Sigmoid colon (tissue), 7 donors: Measurements from ENCODE around the gene MEGF6. TPM values are rescaled to one million over a fixed set of nuclear protein-coding genes. Genes with fewer than 3 reads are reported as not detected.

ENCODE experiments used
- DNase-seq: peaks from one replicate; pipeline ENCODE4 v3.0.0-alpha.2; 2019
- H3K27ac ChIP-seq, 4 donors: fragments of 200-600 bp; sonication (generic); one replicate each; pipeline ENCODE4 v1.5.1; 2016 to 2019; ENCODE audit warnings: mild to moderate bottlenecking in 1 of 4
- H3K27me3 ChIP-seq, 3 donors: fragments of 200-600 bp; sonication (generic); one replicate each; pipeline ENCODE4 v1.5.1; 2019; ENCODE audit warnings: mild to moderate bottlenecking in 1 of 3
- H3K36me3 ChIP-seq, 4 donors: fragments of 200-600 bp; sonication (generic); one replicate each; pipeline ENCODE4 v1.5.1; 2016 to 2019
- H3K4me1 ChIP-seq, 4 donors: fragments of 200-600 bp; sonication (generic); one replicate each; pipeline ENCODE4 v1.5.1; 2017 to 2019
- H3K4me3 ChIP-seq, 4 donors: fragments of 200-600 bp; sonication (generic); one replicate each; pipeline ENCODE4 v1.5.1; 2017 to 2019; ENCODE audit warnings: mild to moderate bottlenecking in 2 of 4, moderate library complexity in 1 of 4
- H3K9me3 ChIP-seq, 4 donors: fragments of 200-600 bp in 3 of 4; sonication (generic) in 3 of 4; one replicate each; pipeline versions ENCODE4 v1.5.1 to v1.6.1; 2013 to 2019
- CTCF ChIP-seq, 4 experiments: fragments of 450-650 bp in 3 of 4; fragments of 200-600 bp in 1 of 4; IDR thresholded peaks; one replicate each; pipeline ENCODE4 v1.5.1; 2016 to 2019; ENCODE audit warnings: antibody characterized with exemption in 4 of 4, mild to moderate bottlenecking in 3 of 4, moderate library complexity in 2 of 4
- EP300 ChIP-seq, 4 donors: sonication (generic); formaldehyde crosslinking; IDR thresholded peaks; one replicate each; pipeline ENCODE4 v1.6.1; 2017; ENCODE audit warnings: antibody characterized with exemption in 4 of 4
- POLR2A ChIP-seq, 2 donors: fragments of 450-650 bp; IDR thresholded peaks; one replicate each; pipeline ENCODE4 v1.6.1; 2016; ENCODE audit warnings: antibody characterized with exemption in 2 of 2, mild to moderate bottlenecking in 2 of 2, moderate library complexity in 2 of 2
- POLR2AphosphoS5 ChIP-seq, 4 donors: sonication (generic); formaldehyde crosslinking; IDR thresholded peaks; one replicate each; pipeline ENCODE4 v1.6.1; 2017; ENCODE audit warnings: antibody characterized with exemption in 4 of 4
- WGBS, 2 donors: extraction: QIAGEN DNeasy Blood & Tissue Kit; methylation state at CpG; one replicate each; pipeline ENCODE4 v1.1.7; 2013; 5-methylcytosine and 5-hydroxymethylcytosine counted together
- intact Hi-C: fragments of 100-400 bp; cut with DNase I; formaldehyde crosslinking; loops from one replicate; pipeline ENCODE4 v1.15.1; 2023
- polyA plus RNA-seq, 3 donors: library from polyadenylated mRNA; stranded (reverse); fragments of 200-250 nt; gene quantifications; one replicate each; pipeline ENCODE4 v1.2.3, GENCODE V29; 2013
- total RNA-seq, 4 donors: library from RNA; depleted of rRNA; stranded (reverse); fragments of >200 nt; gene quantifications; one replicate each; pipeline ENCODE4 v1.1.0, GENCODE V29; 2016
- donor health status: healthy with polysubstance abuse.
- donor health status: Bipolar disorder and iron deficiency.
- donor health status: healthy.

Gene MEGF6, protein sequence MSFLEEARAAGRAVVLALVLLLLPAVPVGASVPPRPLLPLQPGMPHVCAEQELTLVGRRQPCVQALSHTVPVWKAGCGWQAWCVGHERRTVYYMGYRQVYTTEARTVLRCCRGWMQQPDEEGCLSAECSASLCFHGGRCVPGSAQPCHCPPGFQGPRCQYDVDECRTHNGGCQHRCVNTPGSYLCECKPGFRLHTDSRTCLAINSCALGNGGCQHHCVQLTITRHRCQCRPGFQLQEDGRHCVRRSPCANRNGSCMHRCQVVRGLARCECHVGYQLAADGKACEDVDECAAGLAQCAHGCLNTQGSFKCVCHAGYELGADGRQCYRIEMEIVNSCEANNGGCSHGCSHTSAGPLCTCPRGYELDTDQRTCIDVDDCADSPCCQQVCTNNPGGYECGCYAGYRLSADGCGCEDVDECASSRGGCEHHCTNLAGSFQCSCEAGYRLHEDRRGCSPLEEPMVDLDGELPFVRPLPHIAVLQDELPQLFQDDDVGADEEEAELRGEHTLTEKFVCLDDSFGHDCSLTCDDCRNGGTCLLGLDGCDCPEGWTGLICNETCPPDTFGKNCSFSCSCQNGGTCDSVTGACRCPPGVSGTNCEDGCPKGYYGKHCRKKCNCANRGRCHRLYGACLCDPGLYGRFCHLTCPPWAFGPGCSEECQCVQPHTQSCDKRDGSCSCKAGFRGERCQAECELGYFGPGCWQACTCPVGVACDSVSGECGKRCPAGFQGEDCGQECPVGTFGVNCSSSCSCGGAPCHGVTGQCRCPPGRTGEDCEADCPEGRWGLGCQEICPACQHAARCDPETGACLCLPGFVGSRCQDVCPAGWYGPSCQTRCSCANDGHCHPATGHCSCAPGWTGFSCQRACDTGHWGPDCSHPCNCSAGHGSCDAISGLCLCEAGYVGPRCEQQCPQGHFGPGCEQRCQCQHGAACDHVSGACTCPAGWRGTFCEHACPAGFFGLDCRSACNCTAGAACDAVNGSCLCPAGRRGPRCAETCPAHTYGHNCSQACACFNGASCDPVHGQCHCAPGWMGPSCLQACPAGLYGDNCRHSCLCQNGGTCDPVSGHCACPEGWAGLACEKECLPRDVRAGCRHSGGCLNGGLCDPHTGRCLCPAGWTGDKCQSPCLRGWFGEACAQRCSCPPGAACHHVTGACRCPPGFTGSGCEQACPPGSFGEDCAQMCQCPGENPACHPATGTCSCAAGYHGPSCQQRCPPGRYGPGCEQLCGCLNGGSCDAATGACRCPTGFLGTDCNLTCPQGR (N-terminal part only)
- total RNA-seq (10 to 100 TPM in 2 of 4 donors, 1 to 10 TPM in 2; 4.3 to 31.9 (median 12.2) TPM), polyA plus RNA-seq (1 to 10 TPM in 2 of 3 donors, not detected in 1; 2.4 to 9.8 TPM)

DNA sequence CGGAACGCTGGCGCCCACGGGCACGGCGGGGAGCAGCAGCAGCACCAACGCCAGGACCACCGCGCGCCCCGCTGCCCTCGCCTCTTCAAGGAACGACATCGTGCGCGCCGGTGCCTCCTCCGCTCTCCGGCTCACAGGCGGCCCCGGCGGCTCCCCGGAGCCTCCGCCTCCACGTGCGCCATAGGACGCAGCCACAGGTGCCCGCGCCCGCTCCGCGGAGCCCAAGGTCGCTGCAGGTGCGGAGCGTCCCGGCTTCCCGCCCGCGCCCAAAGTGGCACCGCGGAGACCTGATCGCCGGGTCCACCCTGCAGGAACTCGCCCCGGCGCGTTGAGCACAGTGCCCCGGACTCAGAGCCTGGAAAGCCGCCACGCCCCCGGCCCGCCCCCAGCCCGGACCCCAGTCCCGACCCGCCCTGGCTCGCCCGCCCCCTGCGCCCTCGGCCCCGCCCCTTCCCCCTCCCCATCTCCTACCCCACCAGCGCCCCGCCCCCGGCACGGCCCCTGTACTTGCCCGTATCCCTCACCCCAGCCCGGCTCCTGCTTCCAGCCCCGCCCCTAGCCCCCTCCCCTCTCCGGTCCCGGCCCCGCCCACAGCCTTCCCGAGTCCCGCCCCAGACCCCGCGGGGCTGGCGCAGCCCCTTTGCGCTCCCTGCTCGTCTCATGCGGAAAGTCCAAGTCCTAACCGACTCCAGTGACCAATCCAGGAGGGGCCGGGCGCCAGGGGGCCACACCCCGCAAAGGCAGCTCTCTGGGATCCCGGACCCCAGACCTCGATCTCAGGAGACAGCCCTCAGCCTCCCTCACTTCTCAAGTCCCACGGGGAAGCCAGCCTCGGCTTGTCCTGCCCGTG lies at the start of gene MEGF6:
Gene MEGF6, minus strand, starts transcription at position 339 of the 850 bp plus-strand sequence. Its CDS starts 240 bp downstream, at position 99.
- DNase-seq, result peak; percentile 83

GRCh38 chr1:3660704-3661103 lies 49.4 kb upstream of the MEGF6 start:
- intact Hi-C loops, result no loop called here
- no peaks in the 10 kb centered on the region for H3K9me3 ChIP-seq
- no peak for TF ChIP-seq CTCF (IDR thresholded peaks at IDR 0.05)
- TF ChIP-seq POLR2A (IDR thresholded peaks at IDR 0.05), result no peak
- TF ChIP-seq EP300 (IDR thresholded peaks at IDR 0.05), result no peak
- no peak for TF ChIP-seq POLR2AphosphoS5 (IDR thresholded peaks at IDR 0.05)
- no peak for DNase-seq
- no peaks in the 10 kb centered on the region for H3K4me1 ChIP-seq
- no peaks in the 10 kb centered on the region for H3K36me3 ChIP-seq
- H3K4me3 ChIP-seq, result no peak overlapping the region
- H3K27me3 ChIP-seq, result peaks cover 8 to 51% (median 21%) of the 10 kb centered on the region in 3 donors
- no peak overlapping the region for H3K27ac ChIP-seq
- WGBS, 2 donors, result 80 to 82% methylated on average over 2 of the region's 2 CpGs

More for the DNA sequence above, at the start of gene MEGF6:
- whole genome bisulfite sequencing, 2 donors, result 1 to 2% methylated on average over 87 of the region's 87 CpGs
- no peak within 1 kb of the TSS for H3K27ac ChIP-seq
- H3K4me1 ChIP-seq, result peaks cover 0 to 22% (median 21%) of the 10 kb centered on the region in 4 donors
- TF ChIP-seq POLR2A (IDR thresholded peaks at IDR 0.05), result no peak
- TF ChIP-seq POLR2AphosphoS5 (IDR thresholded peaks at IDR 0.05), result no peak
- no peak for TF ChIP-seq CTCF (IDR thresholded peaks at IDR 0.05)
- no peak for TF ChIP-seq EP300 (IDR thresholded peaks at IDR 0.05)
- peak within 1 kb of the TSS; percentile 11 to 51 (median 40) for H3K4me3 ChIP-seq
- peaks cover 17 to 57% (median 47%) of the 10 kb centered on the region in 3 donors for H3K27me3 ChIP-seq
- intact Hi-C loops, result no loop called here
- no peaks in the 10 kb centered on the region for H3K9me3 ChIP-seq
- no peaks in the 10 kb centered on the region for H3K36me3 ChIP-seq

DNA sequence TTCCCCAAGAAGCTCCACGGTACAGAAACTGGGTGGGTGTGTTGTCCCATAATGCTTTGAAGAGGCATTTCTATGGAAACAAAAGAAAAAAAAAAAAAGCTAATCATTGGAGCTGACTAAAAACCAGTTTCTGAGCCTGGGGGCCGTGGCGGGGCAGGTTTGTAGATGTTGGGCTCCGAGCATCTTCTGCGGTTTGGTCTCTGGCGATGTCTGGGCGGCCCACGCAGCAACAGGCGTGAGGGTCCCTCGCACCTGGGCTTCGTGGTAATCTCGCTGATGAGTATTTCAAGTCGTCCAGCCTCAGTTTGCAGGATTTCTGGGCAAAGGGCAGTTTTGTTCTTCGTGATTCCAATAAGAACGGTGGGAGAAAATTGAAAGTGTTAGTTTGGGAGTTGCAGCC lies 47.8 kb upstream of the MEGF6 start:
- H3K36me3 ChIP-seq, result no peaks in the 10 kb centered on the region
- H3K9me3 ChIP-seq, result no peaks in the 10 kb centered on the region
- 81 to 92% methylated on average over 15 of the region's 15 CpGs for WGBS, 2 donors
- intact Hi-C loops, result no loop called here
- peaks cover 8 to 65% (median 34%) of the 10 kb centered on the region in 3 donors for H3K27me3 ChIP-seq
- H3K4me1 ChIP-seq, result no peaks in the 10 kb centered on the region
- no peak overlapping the region for H3K4me3 ChIP-seq
- H3K27ac ChIP-seq, result no peak overlapping the region
- no peak for TF ChIP-seq CTCF (IDR thresholded peaks at IDR 0.05)
- TF ChIP-seq EP300 (IDR thresholded peaks at IDR 0.05), result no peak
- no peak for TF ChIP-seq POLR2A (IDR thresholded peaks at IDR 0.05)
- TF ChIP-seq POLR2AphosphoS5 (IDR thresholded peaks at IDR 0.05), result no peak
- no peak for DNase-seq

- no peak overlapping the region for H3K4me3 ChIP-seq
- no peaks in the 10 kb centered on the region for H3K9me3 ChIP-seq
- H3K4me1 ChIP-seq, result no peaks in the 10 kb centered on the region
- TF ChIP-seq POLR2A (IDR thresholded peaks at IDR 0.05) (no peak), CTCF (IDR thresholded peaks at IDR 0.05) (no peak), POLR2AphosphoS5 (IDR thresholded peaks at IDR 0.05) (no peak), EP300 (IDR thresholded peaks at IDR 0.05) (no peak)
- no peak overlapping the region for H3K27ac ChIP-seq
- intact Hi-C loops, result no loop called here
- WGBS, 2 donors, result 41 to 44% methylated on average over 14 of the region's 14 CpGs
- DNase-seq, result no peak
- H3K27me3 ChIP-seq, result peaks cover 8 to 67% (median 43%) of the 10 kb centered on the region in 3 donors
- no peaks in the 10 kb centered on the region for H3K36me3 ChIP-seq
Observed at GRCh38 chr1:3658231-3658615, 46.9 kb upstream of the MEGF6 start.
